Neuronal stem cell (in vitro differentiated cells): ENCODE results near the gene CDC42BPA.

Source experiments
- DNase-seq: peaks from one replicate; pipeline ENCODE4 v3.0.0-alpha.2; 2013; ENCODE audit warnings: low spot score
- H2AFZ ChIP-seq: one replicate; pipeline ENCODE4 v1.6.1; 2013; ENCODE audit warnings: mild to moderate bottlenecking, low read length, inconsistent platforms
- H2AK5ac ChIP-seq: 2 replicates; pipeline ENCODE4 v1.6.1; 2013; ENCODE audit warnings: low read depth, mild to moderate bottlenecking, inconsistent platforms, low read length, moderate library complexity, mixed read lengths
- H2BK120ac ChIP-seq: 2 replicates; pipeline ENCODE4 v1.6.1; 2013; ENCODE audit warnings: low read depth, mild to moderate bottlenecking, inconsistent platforms, low read length, moderate library complexity, mixed read lengths
- H2BK12ac ChIP-seq: one replicate; pipeline ENCODE4 v1.6.1; 2013; ENCODE audit warnings: low read length, inconsistent platforms
- H2BK15ac ChIP-seq: 2 replicates; pipeline ENCODE4 v1.6.1; 2013; ENCODE audit warnings: mild to moderate bottlenecking, low read length, inconsistent platforms, mixed read lengths
- H2BK5ac ChIP-seq: one replicate; pipeline ENCODE4 v1.6.1; 2013; ENCODE audit warnings: inconsistent platforms, mild to moderate bottlenecking, low read length, moderate library complexity
- H3K14ac ChIP-seq: one replicate; pipeline ENCODE4 v1.6.1; 2013; ENCODE audit warnings: low read length, inconsistent platforms
- H3K18ac ChIP-seq: 2 replicates; pipeline ENCODE4 v1.6.1; 2013; ENCODE audit warnings: low read length, inconsistent platforms
- H3K23ac ChIP-seq: 2 replicates; pipeline ENCODE4 v1.6.1; 2013; ENCODE audit warnings: low read depth, mild to moderate bottlenecking, mixed read lengths, low read length, inconsistent platforms; ENCODE audit not compliant: poor library complexity
- H3K27ac ChIP-seq: replicated peaks from 3 replicates; pipeline ENCODE4 v1.5.1; 2013; ENCODE audit warnings: low read length, inconsistent platforms
- H3K27me3 ChIP-seq, 3 experiments: 2 replicates each; pipeline ENCODE4 v1.6.1; 2013; ENCODE audit warnings: low read length in 3 of 3, mild to moderate bottlenecking in 2 of 3, inconsistent platforms in 1 of 3, low read depth in 1 of 3, mixed read lengths in 1 of 3, moderate library complexity in 1 of 3; ENCODE audit not compliant: control insufficient read depth in 3 of 3, insufficient read depth in 3 of 3
- H3K36me3 ChIP-seq, 2 donors: replicated peaks in 1 of 2; 2 replicates each; pipeline ENCODE4 v1.6.1; 2013; ENCODE audit warnings: low read length in 2 of 2; ENCODE audit not compliant: control insufficient read depth in 2 of 2, insufficient read depth in 2 of 2
- H3K4ac ChIP-seq: 2 replicates; pipeline ENCODE4 v1.6.1; 2013; ENCODE audit warnings: inconsistent platforms, mild to moderate bottlenecking, low read length, moderate library complexity
- H3K4me1 ChIP-seq, 2 donors: 1 replicate in 1 of 2; 2 replicates in 1 of 2; pipeline ENCODE4 v1.6.1; 2013; ENCODE audit warnings: low read length in 2 of 2, low read depth in 1 of 2; ENCODE audit not compliant: control insufficient read depth in 2 of 2, insufficient read depth in 1 of 2
- H3K4me2 ChIP-seq: one replicate; pipeline ENCODE4 v1.6.1; 2013; ENCODE audit warnings: mild to moderate bottlenecking, low read length, inconsistent platforms; ENCODE audit not compliant: insufficient read depth, poor library complexity, severe bottlenecking
- H3K4me3 ChIP-seq, 2 donors: 2 replicates each; pipeline ENCODE4 v1.5.1; 2013; ENCODE audit warnings: low read length in 2 of 2, mild to moderate bottlenecking in 2 of 2, inconsistent platforms in 1 of 2, moderate library complexity in 1 of 2
- H3K79me1 ChIP-seq: one replicate; pipeline ENCODE4 v1.6.1; 2013; ENCODE audit warnings: low read depth, mild to moderate bottlenecking, inconsistent platforms, low read length, moderate library complexity
- H3K9ac ChIP-seq: one replicate; pipeline ENCODE4 v1.6.1; 2013; ENCODE audit warnings: mild to moderate bottlenecking, low read depth, low read length, inconsistent platforms; ENCODE audit not compliant: poor library complexity
- H3K9me3 ChIP-seq, 2 donors: replicated peaks in 1 of 2; 2 replicates each; pipeline versions ENCODE3 to v1.6.1; 2013; ENCODE audit warnings: low read length in 2 of 2, mild to moderate bottlenecking in 2 of 2, inconsistent platforms in 1 of 2, low read depth in 1 of 2, mixed read lengths in 1 of 2, moderate library complexity in 1 of 2; ENCODE audit not compliant: control insufficient read depth in 2 of 2, insufficient read depth in 1 of 2
- H4K8ac ChIP-seq: one replicate; pipeline ENCODE4 v1.6.1; 2013; ENCODE audit warnings: low read depth, mild to moderate bottlenecking, inconsistent platforms, low read length, moderate library complexity
- H4K91ac ChIP-seq: one replicate; pipeline ENCODE4 v1.6.1; 2013; ENCODE audit warnings: low read length, low read depth, mild to moderate bottlenecking, inconsistent platforms; ENCODE audit not compliant: poor library complexity
- WGBS, 2 donors: extraction: QIAGEN DNeasy Blood & Tissue Kit; methylation state at CpG; one replicate each; pipeline ENCODE4 v1.1.7; 2013; ENCODE audit warnings: missing lambda C conversion rate in 2 of 2, mixed read lengths in 1 of 2; ENCODE audit not compliant: insufficient read length in 2 of 2, insufficient replicate concordance in 1 of 2; ENCODE audit errors: extremely low coverage in 2 of 2; 5-methylcytosine and 5-hydroxymethylcytosine counted together

CDC42BPA gene

GRCh38 chr1:227065311-227065710, 253.0 kb downstream of the CDC42BPA start:
- Histone ChIP-seq H3K4me3 (no peak overlapping the region), H3K27ac (no peak overlapping the region)

GRCh38 chr1:227062306-227062705, 256.0 kb downstream of the CDC42BPA start:
- H2BK15ac ChIP-seq = no peak overlapping the region
- H3K79me1 ChIP-seq = no peaks in the 10 kb centered on the region
- H3K9me3 ChIP-seq = peaks cover 0 to 4% of the 10 kb centered on the region in 2 donors
- no CpG with 5 or more reads among the region's 2 CpGs for WGBS, 2 donors
- no peak overlapping the region for H3K4me2 ChIP-seq
- no peak overlapping the region for H2BK5ac ChIP-seq
- no peak overlapping the region for H3K4ac ChIP-seq
- no peak overlapping the region for H3K4me3 ChIP-seq
- H2AFZ ChIP-seq = no peak overlapping the region
- H3K36me3 ChIP-seq = peaks cover 0 to 7% of the 10 kb centered on the region in 2 donors
- H4K8ac ChIP-seq = no peak overlapping the region
- H2BK120ac ChIP-seq = no peak overlapping the region
- H3K18ac ChIP-seq = no peak overlapping the region
- no peak overlapping the region for H3K27ac ChIP-seq
- no peak overlapping the region for H3K14ac ChIP-seq
- no peak overlapping the region for H2AK5ac ChIP-seq
- no peak overlapping the region for H3K9ac ChIP-seq
- no peak overlapping the region for H4K91ac ChIP-seq
- no peak overlapping the region for H2BK12ac ChIP-seq
- H3K4me1 ChIP-seq = no peaks in the 10 kb centered on the region
- H3K27me3 ChIP-seq = no peaks in the 10 kb centered on the region
- DNase-seq = no peak
- no peak overlapping the region for H3K23ac ChIP-seq

More at GRCh38 chr1:227065311-227065710, 253.0 kb downstream of the CDC42BPA start:
- no peaks in the 10 kb centered on the region for H3K27me3 ChIP-seq
- no peak overlapping the region for H2AFZ ChIP-seq
- no peak overlapping the region for H2BK5ac ChIP-seq
- no peak overlapping the region for H3K4me2 ChIP-seq
- no peak overlapping the region for H2AK5ac ChIP-seq
- no peaks in the 10 kb centered on the region for H3K79me1 ChIP-seq
- no peak overlapping the region for H3K9ac ChIP-seq
- H3K14ac ChIP-seq = no peak overlapping the region
- no peak for DNase-seq
- no peak overlapping the region for H3K4ac ChIP-seq
- WGBS, 2 donors = no CpG with 5 or more reads among the region's 2 CpGs
- no peak overlapping the region for H2BK120ac ChIP-seq
- no peak overlapping the region for H2BK12ac ChIP-seq
- H3K23ac ChIP-seq = no peak overlapping the region
- H3K36me3 ChIP-seq = peaks cover 0 to 21% of the 10 kb centered on the region in 2 donors
- H2BK15ac ChIP-seq = no peak overlapping the region
- H3K18ac ChIP-seq = no peak overlapping the region
- H4K91ac ChIP-seq = no peak overlapping the region
- no peaks in the 10 kb centered on the region for H3K4me1 ChIP-seq
- H3K9me3 ChIP-seq = peaks cover 0 to 1% of the 10 kb centered on the region in 2 donors
- no peak overlapping the region for H4K8ac ChIP-seq

GRCh38 chr1:227059076-227059475, 259.2 kb downstream of the CDC42BPA start:
- no peak for DNase-seq
- Histone ChIP-seq H4K8ac (no peak overlapping the region), H3K27me3 (no peaks in the 10 kb centered on the region), H3K4me2 (no peak overlapping the region), H3K4ac (no peak overlapping the region), H2AK5ac (no peak overlapping the region), H3K14ac (no peak overlapping the region), H2BK12ac (no peak overlapping the region), H3K4me3 (no peak overlapping the region), H3K23ac (no peak overlapping the region), H3K79me1 (no peaks in the 10 kb centered on the region), H2AFZ (no peak overlapping the region), H3K9ac (no peak overlapping the region), H4K91ac (no peak overlapping the region), H2BK15ac (no peak overlapping the region), H2BK120ac (no peak overlapping the region), H3K27ac (no peak overlapping the region), H3K36me3 (peaks cover 0 to 3% of the 10 kb centered on the region in 2 donors), H3K9me3 (peaks cover 0 to 4% of the 10 kb centered on the region in 2 donors), H3K18ac (no peak overlapping the region), H2BK5ac (no peak overlapping the region), H3K4me1 (no peaks in the 10 kb centered on the region)
- no CpG with 5 or more reads among the region's 4 CpGs for WGBS, 2 donors

DNA sequence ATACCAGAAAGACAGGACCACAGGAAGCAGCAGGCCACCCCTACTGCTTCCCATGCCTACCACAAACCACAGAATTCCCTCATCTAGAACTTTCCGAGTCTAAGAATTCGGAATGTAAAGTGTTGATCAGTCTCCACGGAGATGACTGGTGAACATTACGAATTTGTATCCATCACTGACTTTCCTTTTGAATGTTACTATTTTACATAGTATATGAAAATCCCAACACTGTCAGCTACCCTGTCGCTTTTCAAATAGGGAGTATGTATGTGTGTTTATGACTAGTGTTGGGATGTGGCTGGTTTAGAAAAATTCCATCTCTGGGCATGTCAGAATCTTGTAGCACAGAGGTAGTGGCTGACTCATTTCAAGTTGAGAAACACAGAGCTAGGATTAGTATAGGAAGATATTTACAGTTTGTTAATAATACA, 260.0 kb downstream of the CDC42BPA start:
- H3K27me3 ChIP-seq = no peaks in the 10 kb centered on the region
- WGBS, 2 donors = no CpG with 5 or more reads among the region's 5 CpGs

More for the DNA sequence above, 260.0 kb downstream of the CDC42BPA start:
- DNase-seq = no peak
- Histone ChIP-seq H2AK5ac (no peak overlapping the region), H2BK5ac (no peak overlapping the region), H2BK15ac (no peak overlapping the region), H4K8ac (no peak overlapping the region), H2BK120ac (no peak overlapping the region), H4K91ac (no peak overlapping the region), H3K9ac (no peak overlapping the region), H3K9me3 (peaks cover 0 to 4% of the 10 kb centered on the region in 2 donors), H3K23ac (no peak overlapping the region), H2BK12ac (no peak overlapping the region), H3K27ac (no peak overlapping the region), H3K4me3 (no peak overlapping the region), H3K18ac (no peak overlapping the region), H2AFZ (no peak overlapping the region), H3K36me3 (peaks cover 0 to 3% of the 10 kb centered on the region in 2 donors), H3K4ac (no peak overlapping the region), H3K14ac (no peak overlapping the region), H3K4me2 (no peak overlapping the region), H3K4me1 (no peaks in the 10 kb centered on the region), H3K79me1 (no peaks in the 10 kb centered on the region)
